HCT116 (cell line): ENCODE data around the gene TEX261. TPM values are rescaled to one million over a fixed set of nuclear protein-coding genes. Genes with fewer than 3 reads are reported as not detected.

Source experiments
- ATAC-seq: fragments of 200-7000 bp; cut with Tn5 transposase; 2 replicates; pipeline ENCODE4 v1.9.1; 2020; ENCODE audit warnings: mild to moderate bottlenecking, moderate library complexity
- BruUV-seq: library from RNA; stranded (reverse); fragments of 400-500 nt; replicated peaks from 2 replicates; lab custom pipeline; 2021; lab: Mats Ljungman, UMichigan
- CTCF ChIA-PET: fragments of 300-600 bp; sonication (Branson Sonifier 250); formaldehyde crosslinking; loops from one replicate; lab custom pipeline; 2021; ENCODE audit warnings: antibody characterized with exemption; lab: Charles Lee
- POLR2A ChIA-PET: fragments of 300-600, 350-600 bp; sonication (Branson Sonifier 250); formaldehyde crosslinking; loops from one replicate; lab custom pipeline; 2021; ENCODE audit warnings: antibody characterized with exemption; lab: Charles Lee
- RAD21 ChIA-PET, 2 experiments: fragments of 300-600 bp; sonication (Branson Sonifier 250); formaldehyde crosslinking; loops; one replicate each; lab custom pipeline; 2023; ENCODE audit warnings: low total read pairs in 2 of 2; ENCODE audit not compliant: uncharacterized antibody in 2 of 2, unreplicated experiment in 2 of 2, low non-redundant PET in 1 of 2; lab: Charles Lee
- DNase-seq: peaks from one replicate; pipeline ENCODE4 v3.0.0-alpha.2; 2010; ENCODE audit warnings: low read depth, low spot score
- H2AFZ ChIP-seq: fragments of 200-600 bp; shearing (Covaris generic), sonication (generic); 2 replicates; pipeline ENCODE4 v1.6.1; 2017; ENCODE audit warnings: low read depth, mixed run types, mixed read lengths, antibody characterized with exemption, low read length; ENCODE audit not compliant: poor library complexity, severe bottlenecking
- H3K27ac ChIP-seq: 2 replicates; pipeline ENCODE4 v1.5.1; 2012; ENCODE audit warnings: low read depth, low read length
- H3K27me3 ChIP-seq: fragments of 200-600 bp; sonication (generic); 2 replicates; pipeline ENCODE4 v1.6.1; 2016; ENCODE audit warnings: mixed run types, low read length, mixed read lengths; ENCODE audit not compliant: insufficient read depth
- H3K36me3 ChIP-seq, 2 experiments: fragments of 200-500 bp in 1 of 2; fragments of 200-600 bp in 1 of 2; sonication (Bioruptor generic) in 1 of 2; sonication (generic) in 1 of 2; 2 replicates each; pipeline versions ENCODE4 v1.5.1 to v1.6.1; 2014 to 2016; ENCODE audit warnings: low read length in 2 of 2, inconsistent platforms in 1 of 2, mixed read lengths in 1 of 2, mixed run types in 1 of 2; ENCODE audit not compliant: insufficient read depth in 2 of 2, control insufficient read depth in 1 of 2
- H3K4me1 ChIP-seq, 2 experiments: fragments of 200-600 bp in 1 of 2; sonication (generic) in 1 of 2; 2 replicates each; pipeline versions ENCODE4 v1.5.1 to v1.6.1; 2012 to 2017; ENCODE audit warnings: low read length in 2 of 2, inconsistent platforms in 1 of 2, mild to moderate bottlenecking in 1 of 2, mixed read lengths in 1 of 2, mixed run types in 1 of 2, moderate library complexity in 1 of 2; ENCODE audit not compliant: insufficient read depth in 2 of 2, control insufficient read depth in 1 of 2
- H3K4me2 ChIP-seq: fragments of 200-600 bp; sonication (generic); 2 replicates; pipeline ENCODE4 v1.6.1; 2017; ENCODE audit warnings: mixed run types, low read length, mixed read lengths
- H3K4me3 ChIP-seq, 2 experiments: fragments of 200-600 bp in 1 of 2; sonication (generic) in 1 of 2; replicated peaks in 1 of 2; 2 replicates each; pipeline ENCODE4 v1.5.1; 2011 to 2016; ENCODE audit warnings: low read length in 2 of 2, control low read depth in 1 of 2, low read depth in 1 of 2, mild to moderate bottlenecking in 1 of 2, mixed read lengths in 1 of 2, mixed run types in 1 of 2
- H3K79me2 ChIP-seq: fragments of 200-600 bp; sonication (generic); 2 replicates; pipeline ENCODE4 v1.6.1; 2017; ENCODE audit warnings: mild to moderate bottlenecking, mixed run types, low read length, moderate library complexity, mixed read lengths; ENCODE audit not compliant: insufficient read depth
- H3K9ac ChIP-seq: fragments of 200-600 bp; sonication (generic); 2 replicates; pipeline ENCODE4 v1.6.1; 2016; ENCODE audit warnings: low read length, mixed read lengths
- H3K9me2 ChIP-seq: fragments of 200-600 bp; sonication (generic), shearing (Covaris generic); 2 replicates; pipeline ENCODE4 v1.6.1; 2017; ENCODE audit warnings: mixed run types, mild to moderate bottlenecking, moderate library complexity; ENCODE audit not compliant: insufficient read depth
- H3K9me3 ChIP-seq, 2 experiments: fragments of 200-500 bp in 1 of 2; fragments of 200-600 bp in 1 of 2; sonication (Bioruptor generic) in 1 of 2; sonication (generic) in 1 of 2; 2 replicates each; pipeline ENCODE4 v1.6.1; 2014 to 2017; ENCODE audit warnings: low read length in 2 of 2, mixed read lengths in 2 of 2, inconsistent platforms in 1 of 2, low read depth in 1 of 2, mild to moderate bottlenecking in 1 of 2, mixed run types in 1 of 2, moderate library complexity in 1 of 2; ENCODE audit not compliant: control insufficient read depth in 1 of 2, insufficient read depth in 1 of 2
- H4K20me1 ChIP-seq: fragments of 200-600 bp; sonication (generic), shearing (Covaris generic); 2 replicates; pipeline ENCODE4 v1.6.1; 2017; ENCODE audit warnings: mixed run types, mild to moderate bottlenecking, moderate library complexity; ENCODE audit not compliant: insufficient read depth
- intact Hi-C: fragments of 100-400 bp; cut with micrococcal nuclease; formaldehyde crosslinking; loops from 2 replicates; pipeline ENCODE4 v1.10.0; 2022
- total RNA-seq: library from RNA; stranded (reverse); gene quantifications from one replicate; pipeline ENCODE4 v1.2.1, GENCODE V29; 2021; ENCODE audit not compliant: unreplicated experiment
- TF ChIP-seq, protein P1 (sequence below): IDR thresholded peaks from 2 replicates; pipeline ENCODE4 v1.6.1; 2012

TEX261 gene
- total RNA-seq, 1 experiment from 2014 or later = 37.9 TPM

GRCh38 chr2:70936165-70936978, 58.3 kb downstream of the TEX261 start:
- Histone ChIP-seq H3K9me2 (no peaks in the 10 kb centered on the region), H3K4me2 (no peak overlapping the region), H2AFZ (no peak overlapping the region), H4K20me1 (no peaks in the 10 kb centered on the region), H3K27ac (no peak overlapping the region), H3K4me1 (peaks cover 0 to 4% of the 10 kb centered on the region in 2 experiments; a peak in 1 of 4 replicates), H3K27me3 (no peaks in the 10 kb centered on the region), H3K4me3 (no peak overlapping the region), H3K9ac (no peak overlapping the region), H3K36me3 (no peaks in the 10 kb centered on the region), H3K9me3 (no peaks in the 10 kb centered on the region), H3K79me2 (no peaks in the 10 kb centered on the region)
- DNase-seq (no peak), ATAC-seq (no peak)
- TF ChIP-seq, protein P1, sequence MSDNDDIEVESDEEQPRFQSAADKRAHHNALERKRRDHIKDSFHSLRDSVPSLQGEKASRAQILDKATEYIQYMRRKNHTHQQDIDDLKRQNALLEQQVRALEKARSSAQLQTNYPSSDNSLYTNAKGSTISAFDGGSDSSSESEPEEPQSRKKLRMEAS = no peak
- ChIA-PET POLR2A (no interaction called here), RAD21 (no interaction called here), CTCF (interaction anchor here (0.8 to 2.7 kb wide), 2 partner anchors 12 to 14 kb away, joined by 3 to 17 read pairs; no protein-coding TSS in a partner anchor)
- BruUV-seq = no TSS peak
- intact Hi-C loops = no loop called here

Other genes starting within 250 kb of the TEX261 start
- 0.15 TPM for gene ADD2, start 226.7 kb downstream of the TEX261 start, total RNA-seq
- not detected for gene FIGLA, start 204.2 kb downstream of the TEX261 start, total RNA-seq
- gene CLEC4F, start 174.3 kb downstream of the TEX261 start, total RNA-seq = not detected
- gene CD207, start 159.1 kb downstream of the TEX261 start, total RNA-seq = not detected
- gene VAX2, start 94.3 kb downstream of the TEX261 start, total RNA-seq = 0.61 TPM
- 0.74 TPM for gene ATP6V1B1, start 59.0 kb downstream of the TEX261 start, total RNA-seq
- gene ANKRD53, start 16.2 kb downstream of the TEX261 start, total RNA-seq = not detected
- 36.8 TPM for gene NAGK, start 73.8 kb upstream of the TEX261 start, total RNA-seq
- gene MCEE, start 135.4 kb upstream of the TEX261 start, total RNA-seq = 9.0 TPM
- 36.7 TPM for gene MPHOSPH10, start 135.8 kb upstream of the TEX261 start, total RNA-seq
- gene PAIP2B, start 232.2 kb upstream of the TEX261 start, total RNA-seq = 5.9 TPM